ENCODE data around the gene BRD3. TPM values are rescaled to one million over a fixed set of nuclear protein-coding genes. Genes with fewer than 3 reads are reported as not detected.

The BRD3 gene
- total RNA-seq, 1 experiment from 2014 or later = 63.1 TPM

DNA sequence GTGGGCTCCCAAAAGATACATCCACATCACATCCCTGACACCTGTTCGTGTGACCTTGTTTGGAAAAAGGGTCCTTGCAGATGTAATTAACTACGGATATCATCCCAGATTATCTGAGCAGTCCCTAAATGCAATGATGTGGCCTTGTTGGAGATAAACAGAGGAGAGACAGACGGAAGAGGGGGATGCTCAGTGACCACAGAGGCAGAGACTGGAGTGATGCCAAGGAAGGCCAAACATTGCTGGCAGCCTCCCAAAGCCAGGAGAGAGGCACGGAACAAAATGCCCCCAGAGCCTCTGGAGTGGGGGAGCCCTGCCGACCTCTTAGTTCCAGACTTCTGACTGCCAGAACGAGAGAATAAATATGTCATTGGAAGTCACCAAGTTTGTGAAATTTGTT lies 60.7 kb downstream of the BRD3 start:
- H3K4me2 ChIP-seq (ENCODE audit: insufficient read depth, insufficient read length, low read length) = no peak overlapping the region
- no peak overlapping the region for H3K27ac ChIP-seq (ENCODE audit: insufficient read length, low read depth, low read length)

More for the DNA sequence above, 60.7 kb downstream of the BRD3 start:
- peaks cover 13% of the 10 kb centered on the region for H3K9me3 ChIP-seq (ENCODE audit: control insufficient read depth, low read depth, low read length)
- no peak overlapping the region for H2BK12ac ChIP-seq (ENCODE audit: insufficient read length, low read depth, low read length)
- no peak overlapping the region for H3K23ac ChIP-seq (ENCODE audit: insufficient read length, low read depth, low read length)
- no peak overlapping the region for H2BK5ac ChIP-seq (ENCODE audit: insufficient read length, low read length)
- TF ChIP-seq, protein P1, sequence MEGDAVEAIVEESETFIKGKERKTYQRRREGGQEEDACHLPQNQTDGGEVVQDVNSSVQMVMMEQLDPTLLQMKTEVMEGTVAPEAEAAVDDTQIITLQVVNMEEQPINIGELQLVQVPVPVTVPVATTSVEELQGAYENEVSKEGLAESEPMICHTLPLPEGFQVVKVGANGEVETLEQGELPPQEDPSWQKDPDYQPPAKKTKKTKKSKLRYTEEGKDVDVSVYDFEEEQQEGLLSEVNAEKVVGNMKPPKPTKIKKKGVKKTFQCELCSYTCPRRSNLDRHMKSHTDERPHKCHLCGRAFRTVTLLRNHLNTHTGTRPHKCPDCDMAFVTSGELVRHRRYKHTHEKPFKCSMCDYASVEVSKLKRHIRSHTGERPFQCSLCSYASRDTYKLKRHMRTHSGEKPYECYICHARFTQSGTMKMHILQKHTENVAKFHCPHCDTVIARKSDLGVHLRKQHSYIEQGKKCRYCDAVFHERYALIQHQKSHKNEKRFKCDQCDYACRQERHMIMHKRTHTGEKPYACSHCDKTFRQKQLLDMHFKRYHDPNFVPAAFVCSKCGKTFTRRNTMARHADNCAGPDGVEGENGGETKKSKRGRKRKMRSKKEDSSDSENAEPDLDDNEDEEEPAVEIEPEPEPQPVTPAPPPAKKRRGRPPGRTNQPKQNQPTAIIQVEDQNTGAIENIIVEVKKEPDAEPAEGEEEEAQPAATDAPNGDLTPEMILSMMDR (conservative IDR thresholded peaks at IDR 0.05) = no peak
- H4K8ac ChIP-seq (replicated peaks; ENCODE audit: insufficient read length, low read depth, low read length) = no peak overlapping the region
- H3K79me2 ChIP-seq (ENCODE audit: insufficient read depth, low read length) = no peaks in the 10 kb centered on the region
- DNase-seq = no peak
- H3K9ac ChIP-seq (ENCODE audit: extremely low read depth, insufficient read length, low read length) = no peak overlapping the region
- H4K5ac ChIP-seq (ENCODE audit: insufficient read length, low read depth, low read length) = no peak overlapping the region
- Mint-ChIP-seq H3K27me3 (ENCODE audit: low read depth) (peaks cover 12% of the 10 kb centered on the region), H3K9me3 (peaks cover 17 to 21% of the 10 kb centered on the region in 2 experiments), H3K4me3 (no peak overlapping the region), H3K36me3 (ENCODE audit: insufficient read depth in 1 of 3, low read depth in 3 of 3) (peaks cover 4 to 5% (median 5%) of the 10 kb centered on the region in 3 experiments; a peak in 5 of 7 replicates), H3K27ac (no peak overlapping the region), H3K4me1 (no peaks in the 10 kb centered on the region)
- H3K23me2 ChIP-seq (ENCODE audit: insufficient read length, low read depth, low read length, poor library complexity, severe bottlenecking) = no peaks in the 10 kb centered on the region
- no peak overlapping the region for H4K91ac ChIP-seq (ENCODE audit: insufficient read length, low read depth, low read length)
- H3K4ac ChIP-seq (ENCODE audit: low read depth, low read length) = no peak overlapping the region
- H2BK15ac ChIP-seq (ENCODE audit: low read depth, low read length) = no peak overlapping the region
- no peak overlapping the region for H3K56ac ChIP-seq (ENCODE audit: insufficient read length, low read depth, low read length)
- H3K27me3 ChIP-seq (ENCODE audit: insufficient read depth, low read length) = no peaks in the 10 kb centered on the region
- no peaks in the 10 kb centered on the region for H3K79me1 ChIP-seq (ENCODE audit: insufficient read depth, low read depth, low read length, poor library complexity, severe bottlenecking)
- no peak overlapping the region for H3K14ac ChIP-seq (ENCODE audit: insufficient read depth, low read length)
- H2BK120ac ChIP-seq (ENCODE audit: low read depth, low read length, poor library complexity, severe bottlenecking) = no peak overlapping the region
- H3K4me1 ChIP-seq (ENCODE audit: insufficient read depth, low read length) = no peaks in the 10 kb centered on the region
- H2AK5ac ChIP-seq (ENCODE audit: insufficient read length, low read length) = no peak overlapping the region
- H2AFZ ChIP-seq (ENCODE audit: low read length) = no peak overlapping the region
- no CpG with 5 or more reads among the region's 6 CpGs for WGBS (ENCODE audit: extremely low coverage, insufficient read length, low lambda C conversion rate)
- H3T11ph ChIP-seq (ENCODE audit: low read length) = no peak overlapping the region
- no peak overlapping the region for H2BK20ac ChIP-seq (ENCODE audit: low read depth, low read length, poor library complexity, severe bottlenecking)
- H3K18ac ChIP-seq (ENCODE audit: insufficient read length, low read depth, low read length) = no peak overlapping the region
- H4K20me1 ChIP-seq (ENCODE audit: control insufficient read depth, insufficient read depth, insufficient read length) = no peaks in the 10 kb centered on the region

Measured in H9 (cell line).